ENCODE results near the gene PITPNC1.

The PITPNC1 gene

GRCh38 chr17:67555855-67556254, 178.8 kb downstream of the PITPNC1 start:
- Histone ChIP-seq H3K18ac (ENCODE audit: low read length) (no peak overlapping the region), H4K12ac (ENCODE audit: low read depth, low read length) (no peak overlapping the region), H3K9me3 (ENCODE audit: insufficient read depth, low read depth, low read length) (no peaks in the 10 kb centered on the region), H3K14ac (ENCODE audit: low read length) (no peak overlapping the region), H2BK120ac (ENCODE audit: insufficient read depth, low read length, poor library complexity) (no peak overlapping the region), H2BK5ac (ENCODE audit: low read depth, low read length, poor library complexity) (no peak overlapping the region), H2BK12ac (ENCODE audit: low read length) (no peak overlapping the region), H3K9ac (ENCODE audit: low read length) (no peak overlapping the region), H3K79me1 (ENCODE audit: low read length) (no peaks in the 10 kb centered on the region), H3K27ac (ENCODE audit: low read depth, low read length) (no peak overlapping the region), H4K8ac (ENCODE audit: low read depth, low read length) (no peak overlapping the region), H3K79me2 (ENCODE audit: control insufficient read depth, insufficient read depth, low read length, poor library complexity) (no peaks in the 10 kb centered on the region), H3K36me3 (ENCODE audit: control insufficient read depth in 1 of 2, insufficient read depth in 2 of 2, low read length in 2 of 2) (no peaks in the 10 kb centered on the region), H3K4me1 (ENCODE audit: control insufficient read depth in 1 of 2, insufficient read depth in 2 of 2, low read length in 2 of 2) (no peaks in the 10 kb centered on the region), H3K27me3 (ENCODE audit: insufficient read depth, low read length) (no peaks in the 10 kb centered on the region), H3K23ac (ENCODE audit: low read length) (no peak overlapping the region), H3K4ac (ENCODE audit: low read depth, low read length) (no peak overlapping the region), H2AFZ (ENCODE audit: insufficient read depth, low read length, poor library complexity) (no peak overlapping the region), H4K91ac (ENCODE audit: low read depth, low read length) (no peak overlapping the region), H3K4me2 (ENCODE audit: low read length) (no peak overlapping the region), H2AK5ac (ENCODE audit: low read length) (no peak overlapping the region), H3K4me3 (ENCODE audit: low read depth, low read length) (no peak overlapping the region)
- WGBS (ENCODE audit: extremely low coverage, insufficient coverage, insufficient read length): no CpG with 5 or more reads among the region's 1 CpG
- no peak for DNase-seq

GRCh38 chr17:67557052-67557845, 180.2 kb downstream of the PITPNC1 start:
- Histone ChIP-seq H3K27me3 (ENCODE audit: insufficient read depth, low read length) (no peaks in the 10 kb centered on the region), H3K9me3 (ENCODE audit: insufficient read depth, low read depth, low read length) (no peaks in the 10 kb centered on the region), H2BK5ac (ENCODE audit: low read depth, low read length, poor library complexity) (no peak overlapping the region), H4K12ac (ENCODE audit: low read depth, low read length) (no peak overlapping the region), H3K4me2 (ENCODE audit: low read length) (no peak overlapping the region), H3K79me2 (ENCODE audit: control insufficient read depth, insufficient read depth, low read length, poor library complexity) (no peaks in the 10 kb centered on the region), H3K4ac (ENCODE audit: low read depth, low read length) (no peak overlapping the region), H2BK12ac (ENCODE audit: low read length) (no peak overlapping the region), H3K27ac (ENCODE audit: low read depth, low read length) (no peak overlapping the region), H3K23ac (ENCODE audit: low read length) (no peak overlapping the region), H2AFZ (ENCODE audit: insufficient read depth, low read length, poor library complexity) (no peak overlapping the region), H4K8ac (ENCODE audit: low read depth, low read length) (no peak overlapping the region), H2AK5ac (ENCODE audit: low read length) (no peak overlapping the region), H3K4me1 (ENCODE audit: control insufficient read depth in 1 of 2, insufficient read depth in 2 of 2, low read length in 2 of 2) (no peaks in the 10 kb centered on the region), H4K91ac (ENCODE audit: low read depth, low read length) (no peak overlapping the region), H3K4me3 (ENCODE audit: low read depth, low read length) (no peak overlapping the region), H2BK120ac (ENCODE audit: insufficient read depth, low read length, poor library complexity) (no peak overlapping the region), H3K9ac (ENCODE audit: low read length) (no peak overlapping the region), H3K79me1 (ENCODE audit: low read length) (no peaks in the 10 kb centered on the region), H3K18ac (ENCODE audit: low read length) (no peak overlapping the region), H3K14ac (ENCODE audit: low read length) (no peak overlapping the region), H3K36me3 (ENCODE audit: control insufficient read depth in 1 of 2, insufficient read depth in 2 of 2, low read length in 2 of 2) (no peaks in the 10 kb centered on the region)
- WGBS (ENCODE audit: extremely low coverage, insufficient coverage, insufficient read length): no CpG with 5 or more reads among the region's 11 CpGs
- DNase-seq: no peak

- Histone ChIP-seq H3K23ac (ENCODE audit: low read length) (no peak overlapping the region), H3K9ac (ENCODE audit: low read length) (no peak overlapping the region), H3K27ac (ENCODE audit: low read depth, low read length) (no peak overlapping the region), H3K4me1 (ENCODE audit: control insufficient read depth in 1 of 2, insufficient read depth in 2 of 2, low read length in 2 of 2) (no peaks in the 10 kb centered on the region), H3K4ac (ENCODE audit: low read depth, low read length) (no peak overlapping the region), H3K79me1 (ENCODE audit: low read length) (no peaks in the 10 kb centered on the region), H2BK12ac (ENCODE audit: low read length) (no peak overlapping the region), H3K36me3 (ENCODE audit: control insufficient read depth in 1 of 2, insufficient read depth in 2 of 2, low read length in 2 of 2) (no peaks in the 10 kb centered on the region), H2BK120ac (ENCODE audit: insufficient read depth, low read length, poor library complexity) (no peak overlapping the region), H3K79me2 (ENCODE audit: control insufficient read depth, insufficient read depth, low read length, poor library complexity) (no peaks in the 10 kb centered on the region), H2AK5ac (ENCODE audit: low read length) (no peak overlapping the region), H3K9me3 (ENCODE audit: insufficient read depth, low read depth, low read length) (no peaks in the 10 kb centered on the region), H4K8ac (ENCODE audit: low read depth, low read length) (no peak overlapping the region), H3K27me3 (ENCODE audit: insufficient read depth, low read length) (no peaks in the 10 kb centered on the region), H3K4me3 (ENCODE audit: low read depth, low read length) (no peak overlapping the region), H4K91ac (ENCODE audit: low read depth, low read length) (no peak overlapping the region), H4K12ac (ENCODE audit: low read depth, low read length) (no peak overlapping the region), H2BK5ac (ENCODE audit: low read depth, low read length, poor library complexity) (no peak overlapping the region), H3K14ac (ENCODE audit: low read length) (no peak overlapping the region), H3K4me2 (ENCODE audit: low read length) (no peak overlapping the region), H2AFZ (ENCODE audit: insufficient read depth, low read length, poor library complexity) (no peak overlapping the region), H3K18ac (ENCODE audit: low read length) (no peak overlapping the region)
- WGBS (ENCODE audit: extremely low coverage, insufficient coverage, insufficient read length): no CpG with 5 or more reads among the region's 5 CpGs
- DNase-seq: no peak
Observed at GRCh38 chr17:67557921-67558320, 180.8 kb downstream of the PITPNC1 start.

- Histone ChIP-seq H4K91ac (ENCODE audit: low read depth, low read length) (no peak overlapping the region), H4K12ac (ENCODE audit: low read depth, low read length) (no peak overlapping the region), H3K27ac (ENCODE audit: low read depth, low read length) (no peak overlapping the region), H3K79me2 (ENCODE audit: control insufficient read depth, insufficient read depth, low read length, poor library complexity) (no peaks in the 10 kb centered on the region), H4K8ac (ENCODE audit: low read depth, low read length) (no peak overlapping the region), H2BK12ac (ENCODE audit: low read length) (no peak overlapping the region), H3K4me3 (ENCODE audit: low read depth, low read length) (no peak overlapping the region), H3K36me3 (ENCODE audit: control insufficient read depth in 1 of 2, insufficient read depth in 2 of 2, low read length in 2 of 2) (no peaks in the 10 kb centered on the region), H2BK5ac (ENCODE audit: low read depth, low read length, poor library complexity) (no peak overlapping the region), H3K14ac (ENCODE audit: low read length) (no peak overlapping the region), H3K4ac (ENCODE audit: low read depth, low read length) (no peak overlapping the region), H2BK120ac (ENCODE audit: insufficient read depth, low read length, poor library complexity) (no peak overlapping the region), H3K23ac (ENCODE audit: low read length) (no peak overlapping the region), H2AFZ (ENCODE audit: insufficient read depth, low read length, poor library complexity) (no peak overlapping the region), H3K79me1 (ENCODE audit: low read length) (no peaks in the 10 kb centered on the region), H3K27me3 (ENCODE audit: insufficient read depth, low read length) (no peaks in the 10 kb centered on the region), H3K18ac (ENCODE audit: low read length) (no peak overlapping the region), H3K4me2 (ENCODE audit: low read length) (no peak overlapping the region), H2AK5ac (ENCODE audit: low read length) (no peak overlapping the region), H3K9me3 (ENCODE audit: insufficient read depth, low read depth, low read length) (no peaks in the 10 kb centered on the region), H3K4me1 (ENCODE audit: control insufficient read depth in 1 of 2, insufficient read depth in 2 of 2, low read length in 2 of 2) (no peaks in the 10 kb centered on the region), H3K9ac (ENCODE audit: low read length) (no peak overlapping the region)
- no peak for DNase-seq
- no CpG with 5 or more reads among the region's 5 CpGs for WGBS (ENCODE audit: extremely low coverage, insufficient coverage, insufficient read length)
Observed at GRCh38 chr17:67558740-67559380, 181.8 kb downstream of the PITPNC1 start.
